GM19397 (cell line): ENCODE results near the gene MCL1.

Source experiments
- ATAC-seq: cut with Tn5 transposase; IDR thresholded peaks from one replicate; pipeline ENCODE4 v1.9.1; 2021; ENCODE audit warnings: mild to moderate bottlenecking, moderate library complexity; ENCODE audit not compliant: unreplicated experiment

MCL1 gene

DNA sequence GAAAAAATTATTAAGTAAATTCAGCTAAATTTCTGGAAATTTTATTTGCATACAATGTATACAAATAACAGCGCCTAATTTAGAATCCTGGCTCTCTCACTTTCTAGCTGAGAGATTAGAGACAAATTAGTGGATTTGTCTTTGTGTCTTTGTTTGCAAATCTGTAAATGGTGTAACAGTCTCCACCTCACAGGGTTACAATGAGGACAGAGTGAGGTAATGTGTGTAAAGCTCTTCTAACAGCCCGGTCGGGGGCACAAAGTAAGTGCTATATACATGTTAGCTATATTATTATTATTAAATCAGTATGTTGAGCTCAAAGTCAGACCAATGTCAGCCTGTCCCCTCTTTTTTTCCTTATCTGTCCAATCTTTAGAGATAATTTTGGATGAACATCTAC is 35.2 kb downstream of the MCL1 start:
- no peak for ATAC-seq

DNA sequence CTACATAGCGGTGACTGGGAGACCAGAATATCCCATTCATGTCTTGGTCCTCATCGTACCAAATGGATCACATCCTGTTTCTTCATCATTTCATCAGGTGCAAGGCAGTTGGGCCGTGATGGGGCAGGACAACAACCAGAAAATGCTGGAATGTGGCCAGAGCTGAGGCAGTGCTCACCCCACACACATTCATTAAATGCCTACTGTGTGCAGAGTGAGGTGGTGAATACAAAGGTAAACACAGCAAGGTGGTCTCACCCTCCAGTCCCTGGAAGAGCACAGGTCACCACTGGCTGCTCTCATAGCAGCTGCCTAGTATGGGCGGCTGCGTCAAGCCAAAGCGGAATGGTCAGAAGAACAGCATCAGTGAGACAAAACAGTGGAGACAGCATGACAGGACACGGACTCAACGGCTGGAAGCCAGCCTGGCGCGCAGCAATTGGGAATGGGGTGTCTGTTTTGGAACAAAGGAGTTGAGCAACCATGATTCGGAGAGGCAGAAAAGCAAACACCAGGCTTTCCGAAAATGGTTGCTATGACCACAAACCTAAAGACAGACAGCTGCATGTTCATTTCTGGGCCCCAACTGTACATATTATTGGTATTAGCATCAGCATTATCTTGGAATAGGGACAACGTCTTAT is 35.8 kb downstream of the MCL1 start:
- ATAC-seq = no peak

DNA sequence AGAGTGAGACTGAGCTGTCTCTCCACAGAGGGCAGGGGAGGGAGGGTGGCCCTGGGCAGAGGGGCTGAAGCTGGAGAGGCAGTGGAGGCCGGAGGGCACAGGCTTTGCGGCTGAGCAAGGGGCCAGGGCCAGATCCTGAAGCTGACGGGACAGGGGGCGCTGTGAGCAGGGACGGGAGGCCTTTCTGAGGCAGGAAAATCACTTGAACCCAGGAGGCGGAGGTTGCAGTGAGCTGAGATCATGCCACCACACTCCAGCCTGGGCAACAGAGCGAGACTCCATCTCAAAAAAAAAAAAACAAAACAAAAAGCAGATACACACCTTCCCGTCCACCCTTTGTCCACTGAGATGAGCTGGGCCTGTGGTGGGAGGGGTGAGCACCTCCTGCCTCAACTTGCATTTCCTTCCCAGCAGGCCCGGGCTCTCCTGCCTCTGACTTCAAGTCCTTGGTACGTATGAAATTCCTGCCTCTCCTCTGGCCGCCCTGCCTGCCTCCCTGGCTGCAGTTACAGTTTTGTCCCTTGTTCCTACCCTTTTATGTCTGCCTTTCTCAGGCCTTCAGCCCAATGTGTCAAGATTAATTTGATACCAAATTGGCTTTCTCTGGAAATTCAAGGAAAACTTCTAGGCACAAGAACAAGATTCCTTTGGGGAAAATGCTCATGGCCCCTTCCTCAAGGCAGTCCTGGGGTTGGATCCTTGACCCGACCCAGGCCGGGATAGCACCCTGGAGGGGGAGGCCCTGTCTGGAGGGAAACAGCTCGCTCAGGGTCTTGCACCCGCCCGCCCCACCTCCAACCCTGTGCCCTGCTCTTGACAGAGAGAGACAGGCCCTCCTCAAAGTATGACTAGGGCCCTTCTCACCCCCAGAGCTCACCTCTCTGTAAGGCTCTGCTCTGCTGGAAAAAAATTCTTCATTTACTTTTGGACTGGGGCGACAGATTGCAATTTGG is 41.4 kb downstream of the MCL1 start:
- no peak for ATAC-seq

DNA sequence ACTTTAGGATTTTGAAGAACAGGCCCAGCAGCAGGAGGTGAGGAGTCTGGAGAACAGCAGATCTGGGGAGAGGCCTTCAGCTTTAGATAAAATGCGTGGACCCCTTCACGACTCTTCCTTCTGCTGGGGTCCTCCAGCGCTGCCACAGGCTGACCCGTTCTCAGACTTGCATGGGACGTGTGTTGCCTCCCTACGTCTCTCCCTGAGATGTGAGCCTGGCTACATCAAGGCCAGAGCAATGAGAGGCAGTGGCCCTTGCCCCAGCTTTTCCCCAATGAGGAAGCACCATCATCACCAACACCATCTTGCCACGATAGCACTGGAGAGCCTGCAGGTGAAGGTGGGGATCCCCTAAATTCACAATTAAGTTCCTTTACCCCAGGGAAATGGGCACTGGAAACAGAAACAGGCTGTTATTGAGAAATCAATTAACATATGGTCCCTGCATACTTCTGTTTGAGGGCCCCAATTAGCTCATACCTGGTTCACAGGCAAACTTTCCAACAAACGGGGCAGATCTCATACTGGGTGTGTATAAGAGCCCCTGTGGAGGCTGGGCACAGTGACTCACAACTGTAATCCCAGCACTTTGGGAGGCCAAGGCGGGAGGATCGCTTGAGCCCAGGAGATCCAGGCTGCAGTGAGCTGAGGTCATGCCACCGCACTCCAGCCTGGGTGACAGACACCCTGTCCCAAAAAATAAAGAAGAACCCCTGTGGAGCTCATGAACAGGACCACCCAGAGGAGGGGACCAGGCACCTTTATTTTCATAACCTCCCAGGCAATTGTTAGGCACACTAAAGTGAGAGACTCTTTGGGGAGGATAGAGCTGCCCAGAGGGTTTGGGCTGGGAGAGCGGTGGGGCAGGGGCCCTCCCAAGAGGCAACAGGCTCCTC is 42.3 kb downstream of the MCL1 start:
- ATAC-seq = no peak

DNA sequence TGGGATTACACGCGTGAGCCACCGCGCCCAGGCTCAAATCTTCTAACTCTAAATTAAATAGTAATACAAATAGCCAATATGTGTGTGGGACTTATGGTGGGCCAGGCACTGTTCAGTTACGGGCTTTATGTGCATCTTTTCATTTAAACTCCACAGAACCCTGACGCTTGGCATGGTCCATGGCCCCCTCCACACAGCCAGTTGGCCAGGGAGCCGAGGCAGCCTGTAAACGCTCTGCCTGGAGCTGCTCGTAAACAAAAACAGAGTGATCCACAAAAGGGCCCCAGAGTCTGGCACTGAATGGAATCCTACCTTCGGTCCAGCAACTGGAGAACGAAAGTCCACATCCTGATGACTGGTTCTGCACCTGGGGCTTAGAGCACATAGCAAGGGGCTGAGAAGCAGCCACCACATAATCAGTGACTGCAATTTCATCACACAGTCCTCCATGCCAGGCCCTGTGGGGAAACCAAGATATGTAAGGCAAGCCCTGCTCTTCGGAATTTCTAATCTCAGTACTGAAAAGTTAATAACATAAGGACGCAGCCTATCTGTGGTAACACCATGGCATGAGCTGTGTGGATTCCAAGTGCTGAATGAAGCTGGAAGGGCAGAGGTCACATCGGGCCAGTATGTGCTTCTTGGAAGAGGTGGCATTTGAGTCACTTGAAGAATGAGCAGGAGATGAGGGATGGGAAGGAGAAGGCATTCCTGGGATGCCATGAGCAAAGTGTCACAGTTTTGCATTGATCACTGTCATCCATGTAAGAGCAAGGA is 43.7 kb downstream of the MCL1 start:
- no peak for ATAC-seq

DNA sequence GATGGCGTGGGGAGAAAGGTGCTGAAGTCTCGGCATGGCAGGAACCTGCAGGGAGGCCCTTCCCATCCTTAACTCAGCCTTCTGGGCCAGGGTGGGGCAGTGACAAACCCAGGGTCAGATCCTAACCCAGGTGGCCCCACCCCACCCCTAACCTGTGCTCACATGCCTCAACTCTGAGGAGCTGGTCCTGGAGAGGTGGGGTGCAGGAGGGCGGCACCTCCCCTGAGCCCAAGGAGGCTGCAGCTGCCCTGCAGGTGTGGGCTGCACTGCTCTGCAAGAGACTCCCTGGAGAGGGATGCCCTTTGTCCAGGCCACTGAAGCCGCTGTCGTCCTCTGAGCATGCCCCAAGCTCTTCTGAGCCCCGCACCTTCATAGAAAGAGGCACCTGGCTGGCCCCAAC is 45.4 kb downstream of the MCL1 start:
- no peak for ATAC-seq

DNA sequence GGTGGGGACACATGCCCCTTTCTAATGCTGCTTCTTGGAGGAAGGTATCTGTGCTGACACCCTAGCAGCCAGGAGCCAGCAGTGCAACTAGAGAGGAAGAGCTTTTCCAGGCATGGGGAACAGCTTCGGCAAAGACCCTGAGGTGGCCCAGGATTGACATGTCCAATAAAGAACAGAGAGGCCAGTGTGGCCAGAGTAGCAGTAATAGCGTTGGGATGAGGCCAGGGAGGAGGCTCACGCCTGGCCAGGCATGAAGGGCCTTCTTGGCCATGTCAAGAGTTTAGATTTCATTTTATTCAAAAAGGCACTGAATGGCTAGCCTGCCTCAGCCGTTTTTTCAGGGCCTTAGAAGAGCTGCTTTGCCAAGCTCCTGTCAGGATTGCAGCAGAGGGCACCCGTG is 46.5 kb downstream of the MCL1 start:
- no peak for ATAC-seq

DNA sequence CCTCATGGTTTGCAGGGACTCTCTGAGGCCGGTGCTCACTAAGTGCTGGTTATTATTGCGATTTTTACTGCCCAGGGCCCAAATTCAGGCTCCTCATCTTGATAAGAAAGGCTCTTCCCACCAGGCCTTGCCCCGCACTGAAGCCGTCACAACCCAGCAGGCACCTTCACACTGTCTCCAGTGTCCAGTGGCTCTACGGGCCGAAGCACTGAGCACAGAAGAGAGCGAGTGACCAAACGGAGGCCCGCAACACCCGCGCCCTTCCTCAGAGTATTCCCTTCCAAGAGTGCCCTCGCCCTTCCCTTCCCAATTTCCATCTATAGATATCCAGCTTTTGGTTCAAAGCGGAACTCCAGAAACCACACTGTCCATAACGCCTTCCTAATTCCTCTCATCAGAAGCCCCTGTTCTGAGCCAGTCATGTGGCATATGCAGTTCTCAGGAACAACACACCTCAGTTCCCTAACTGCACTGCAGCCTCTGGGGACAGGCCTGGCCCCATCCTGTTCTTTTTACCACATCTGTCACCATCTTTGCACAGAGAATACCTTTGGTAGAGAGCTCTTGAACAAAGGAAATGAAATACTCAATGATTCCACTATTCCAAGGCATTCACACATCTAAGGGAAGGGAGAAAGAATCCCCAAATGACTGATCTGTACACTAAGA is 48.8 kb downstream of the MCL1 start:
- ATAC-seq = no peak

DNA sequence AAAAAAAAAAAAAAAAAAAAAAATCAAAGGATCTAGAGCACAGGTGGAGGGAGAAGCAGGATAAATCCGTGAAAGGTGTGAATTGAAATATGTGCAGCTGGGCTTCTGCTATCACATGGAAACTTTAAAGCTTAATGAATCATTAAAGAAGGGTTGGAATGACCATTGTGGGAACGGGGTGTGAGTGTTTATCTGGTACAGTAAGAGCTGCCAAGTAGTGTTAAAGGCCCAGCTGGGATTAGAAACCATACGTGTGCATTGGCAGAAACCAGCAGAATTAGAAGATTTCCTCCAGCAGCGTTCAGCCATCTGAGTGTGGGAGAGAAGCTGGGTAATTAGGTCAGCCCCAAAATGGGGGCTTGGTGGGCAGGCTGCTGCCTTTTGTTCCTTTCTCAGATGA is 50.4 kb downstream of the MCL1 start:
- no peak for ATAC-seq

DNA sequence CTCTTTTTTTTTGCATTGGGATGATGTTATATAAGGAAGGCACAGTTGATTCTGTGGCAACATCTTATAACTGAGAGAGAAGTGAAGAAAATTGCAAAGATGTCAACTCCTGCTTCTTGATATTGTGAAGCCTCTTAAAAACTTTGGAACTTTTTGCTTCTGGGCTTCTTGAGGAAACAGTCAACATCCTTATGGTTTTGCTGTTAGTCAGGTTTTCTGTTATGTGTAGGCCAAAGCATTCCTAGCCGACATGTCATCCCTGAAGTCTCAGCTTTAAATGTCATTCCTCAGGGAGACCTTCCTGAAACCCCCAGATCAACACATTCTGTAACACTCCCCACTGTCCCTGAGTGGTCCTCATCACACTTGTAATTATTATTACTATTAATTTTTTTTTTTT is 51.2 kb downstream of the MCL1 start:
- no peak for ATAC-seq

DNA sequence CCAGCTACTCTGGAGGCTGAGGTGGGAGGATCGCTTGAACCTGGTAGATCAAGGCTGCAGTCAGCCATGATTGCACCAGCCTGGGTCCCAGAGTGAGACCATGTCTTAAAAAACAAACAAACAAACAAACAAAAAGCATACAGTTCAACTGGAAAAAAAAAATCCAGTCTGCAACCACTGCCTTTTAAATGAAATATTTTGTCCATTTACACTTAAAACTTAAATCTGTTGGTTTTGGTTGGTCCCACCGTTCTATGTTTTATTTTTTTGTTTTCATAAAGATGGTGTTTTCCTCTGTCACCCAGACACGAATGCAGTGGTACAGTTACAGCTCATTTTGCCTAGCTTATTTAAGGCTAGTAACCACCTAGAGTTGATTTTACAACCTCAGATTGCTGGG is 54.1 kb downstream of the MCL1 start:
- no peak for ATAC-seq
